AG04450 (cell line): ENCODE data around the gene ZNF584. TPM values are rescaled to one million over a fixed set of nuclear protein-coding genes. Genes with fewer than 3 reads are reported as not detected.
A peak's percentile ranks its signal among the peaks of the same experiment; 100 is the strongest.
"Not testable (repeated sequence)": the region's sequence is repeated elsewhere in the genome, so short reads cannot be mapped to it uniquely, and the experiment has no call there.

ENCODE experiments used
- CTCF ChIA-PET: fragments of 300-600, 350-600 bp; formaldehyde crosslinking; extraction: SDS; loops from one replicate; lab custom pipeline; 2022; ENCODE audit warnings: antibody characterized with exemption, inconsistent platforms; lab: Charles Lee
- POLR2A ChIA-PET: fragments of 350-600 bp; formaldehyde crosslinking; extraction: SDS; loops from one replicate; lab custom pipeline; 2021; ENCODE audit warnings: antibody characterized with exemption, inconsistent platforms; lab: Yijun Ruan, JAX
- DNase-seq: peaks from one replicate; pipeline ENCODE4 v3.0.0-alpha.2; 2011; ENCODE audit warnings: low read depth, low spot score
- H3K27ac ChIP-seq: one replicate; pipeline ENCODE4 v1.5.1; 2012; ENCODE audit warnings: low read depth, low read length, control low read depth
- H3K27me3 ChIP-seq: one replicate; pipeline ENCODE4 v1.6.0; 2012; ENCODE audit warnings: low read length; ENCODE audit not compliant: control insufficient read depth, insufficient read depth
- H3K4me3 ChIP-seq: 2 replicates; pipeline ENCODE4 v1.5.1; 2011; ENCODE audit warnings: mild to moderate bottlenecking, low read depth, low read length, control low read depth
- H3K9me3 ChIP-seq: 2 replicates; pipeline ENCODE4 v1.5.1; 2012; ENCODE audit warnings: low read length; ENCODE audit not compliant: control insufficient read depth, insufficient read depth
- CTCF ChIP-seq: IDR thresholded peaks from 2 replicates; pipeline ENCODE4 v1.5.1; 2011; ENCODE audit warnings: low read depth, low read length, control low read depth, inconsistent platforms
- polyA plus RNA-seq: library from polyadenylated mRNA; depleted of rRNA; stranded (reverse); fragments of >200 nt; gene quantifications from 2 replicates; pipeline ENCODE4 v1.2.3, GENCODE V29; 2011

The ZNF584 gene
- polyA plus RNA-seq, 1 experiment, result 11.9 TPM

GRCh38 chr19:58374200-58374599, 34.2 kb upstream of the ZNF584 start:
- H3K9me3 ChIP-seq, result peaks cover 2% of the 10 kb centered on the region; the same call in 1 of the 2 replicates
- no peaks in the 10 kb centered on the region for H3K27me3 ChIP-seq
- POLR2A ChIA-PET, result interaction anchor here (1.3 to 2.1 kb wide), 2 partner anchors 11 to 13 kb away, joined by 3 to 6 read pairs; partner anchors contain the start of genes RPS5 and ZNF497
- TF ChIP-seq CTCF, result no peak
- no peak for DNase-seq
- no peak overlapping the region for H3K4me3 ChIP-seq
- no peak overlapping the region for H3K27ac ChIP-seq
- CTCF ChIA-PET, result no interaction called here

GRCh38 chr19:58376724-58377123, 31.7 kb upstream of the ZNF584 start:
- H3K27me3 ChIP-seq, POLR2A ChIA-PET, DNase-seq, H3K27ac ChIP-seq, H3K4me3 ChIP-seq, CTCF ChIA-PET, H3K9me3 ChIP-seq: not testable (repeated sequence)

GRCh38 chr19:58379246-58379645, 29.2 kb upstream of the ZNF584 start:
- DNase-seq, result no peak
- CTCF ChIA-PET, result no interaction called here
- Histone ChIP-seq H3K9me3 (no peaks in the 10 kb centered on the region; the same call in 1 of the 2 replicates), H3K27me3 (no peaks in the 10 kb centered on the region), H3K27ac (peak overlapping the region; percentile 11), H3K4me3 (no peak overlapping the region)
- POLR2A ChIA-PET, result interaction anchor here (0.7 to 1.0 kb wide), 2 partner anchors 17 to 140 kb away, joined by 3 to 9 read pairs; partner anchors contain the start of genes ZBTB45 and ZNF497
- no peak for TF ChIP-seq CTCF

- TF ChIP-seq CTCF, result no peak
- POLR2A ChIA-PET, result interaction anchor here (1.0 kb wide), 1 partner anchor 18 kb away, joined by 9 read pairs; the partner anchor contains the start of gene ZNF497
Measured at GRCh38 chr19:58380037-58380661, 28.3 kb upstream of the ZNF584 start.

GRCh38 chr19:58380662-58381459, 27.6 kb upstream of the ZNF584 start, which contains the start of gene ZNF837:
TSS of gene ZNF837 (minus strand) at chr19:58381030. CDS start at chr19:58369332, 11,698 bp downstream.
- peak within 1 kb of the TSS; percentile 82 for H3K4me3 ChIP-seq
- peak; percentile 100 for DNase-seq
- H3K9me3 ChIP-seq, result no peaks in the 10 kb centered on the region; the same call in 1 of the 2 replicates
- H3K27me3 ChIP-seq, result no peaks in the 10 kb centered on the region
- H3K27ac ChIP-seq, result peak within 1 kb of the TSS; percentile 68
- POLR2A ChIA-PET, result interaction anchor here (1.1 to 1.4 kb wide), 3 partner anchors 12 to 33 kb away, joined by 5 read pairs; partner anchors contain the start of gene ZNF497
- no peak for TF ChIP-seq CTCF
- CTCF ChIA-PET, result no interaction called here

More at GRCh38 chr19:58380037-58380661, 28.3 kb upstream of the ZNF584 start:
- no peak for DNase-seq
- H3K4me3 ChIP-seq, result peak overlapping the region; percentile 82
- no peaks in the 10 kb centered on the region for H3K27me3 ChIP-seq
- peak overlapping the region; percentile 68 for H3K27ac ChIP-seq
- no peaks in the 10 kb centered on the region; the same call in 1 of the 2 replicates for H3K9me3 ChIP-seq
- CTCF ChIA-PET, result interaction anchor here (0.6 kb wide), 1 partner anchor 1276 kb away, joined by 3 read pairs; no protein-coding TSS in a partner anchor
